Measurements from ENCODE around the gene HPS4. TPM values are rescaled to one million over a fixed set of nuclear protein-coding genes. Genes with fewer than 3 reads are reported as not detected.

Gene HPS4
- total and polyA plus RNA-seq, 4 donors: 5.4 to 26.2 (median 12.6) TPM

DNA sequence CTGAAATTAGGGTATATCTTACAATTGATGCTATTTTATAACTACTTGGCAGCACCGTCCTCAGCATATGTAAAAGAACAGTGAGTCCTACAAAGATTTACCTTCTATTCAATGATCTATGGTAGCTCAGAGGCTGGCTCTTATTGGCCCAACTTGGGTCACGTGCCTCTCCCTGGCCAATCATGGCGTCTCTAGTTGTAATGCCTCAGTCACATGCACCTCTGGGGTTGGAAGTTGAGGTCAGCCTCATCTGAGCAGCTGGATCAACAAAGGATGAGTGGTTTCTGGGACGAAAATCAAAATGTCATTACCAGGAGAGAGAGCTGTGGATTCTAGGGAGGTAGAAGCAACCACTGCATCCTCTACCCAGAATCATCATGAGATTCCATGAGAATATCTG is 77.5 kb downstream of the HPS4 start:
- DNase-seq (ENCODE audit: low spot score): no peak
- 73% methylated on average over 4 of the region's 4 CpGs for WGBS
- Histone ChIP-seq H3K9me3 (ENCODE audit: control insufficient read depth in 4 of 4, low read length in 3 of 4) (peaks cover 0 to under 1% (median 0%) of the 10 kb centered on the region in 4 donors), H3K9ac (ENCODE audit: low read depth in 1 of 2, low read length in 2 of 2) (no peak overlapping the region), H3K36me3 (ENCODE audit: control insufficient read depth in 4 of 4, insufficient read depth in 3 of 4, low read depth in 1 of 4, low read length in 3 of 4) (no peaks in the 10 kb centered on the region), H3K4me1 (ENCODE audit: control insufficient read depth in 4 of 4, insufficient read depth in 4 of 4, low read length in 3 of 4) (no peaks in the 10 kb centered on the region), H3K27me3 (ENCODE audit: control insufficient read depth in 4 of 4, insufficient read depth in 4 of 4, low read length in 3 of 4) (peaks cover 0 to 8% (median 3%) of the 10 kb centered on the region in 4 donors), H3K27ac (ENCODE audit: low read depth in 1 of 2, low read length in 2 of 2) (no peak overlapping the region), H3K4me3 (ENCODE audit: low read depth in 1 of 3, low read length in 3 of 3) (no peak overlapping the region)
- TF ChIP-seq NR2F2 (IDR thresholded peaks at IDR 0.05): no peak
- no peak for TF ChIP-seq GABPA (IDR thresholded peaks at IDR 0.05 in 1 of 2, conservative IDR thresholded peaks at IDR 0.05 in 1 of 2)
- TF ChIP-seq HNF4A (conservative IDR thresholded peaks at IDR 0.05): no peak
- TF ChIP-seq, protein P1, sequence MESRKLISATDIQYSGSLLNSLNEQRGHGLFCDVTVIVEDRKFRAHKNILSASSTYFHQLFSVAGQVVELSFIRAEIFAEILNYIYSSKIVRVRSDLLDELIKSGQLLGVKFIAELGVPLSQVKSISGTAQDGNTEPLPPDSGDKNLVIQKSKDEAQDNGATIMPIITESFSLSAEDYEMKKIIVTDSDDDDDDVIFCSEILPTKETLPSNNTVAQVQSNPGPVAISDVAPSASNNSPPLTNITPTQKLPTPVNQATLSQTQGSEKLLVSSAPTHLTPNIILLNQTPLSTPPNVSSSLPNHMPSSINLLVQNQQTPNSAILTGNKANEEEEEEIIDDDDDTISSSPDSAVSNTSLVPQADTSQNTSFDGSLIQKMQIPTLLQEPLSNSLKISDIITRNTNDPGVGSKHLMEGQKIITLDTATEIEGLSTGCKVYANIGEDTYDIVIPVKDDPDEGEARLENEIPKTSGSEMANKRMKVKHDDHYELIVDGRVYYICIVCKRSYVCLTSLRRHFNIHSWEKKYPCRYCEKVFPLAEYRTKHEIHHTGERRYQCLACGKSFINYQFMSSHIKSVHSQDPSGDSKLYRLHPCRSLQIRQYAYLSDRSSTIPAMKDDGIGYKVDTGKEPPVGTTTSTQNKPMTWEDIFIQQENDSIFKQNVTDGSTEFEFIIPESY (IDR thresholded peaks at IDR 0.05): no peak
- TF ChIP-seq EGR1 (IDR thresholded peaks at IDR 0.05; ENCODE audit: low read depth in 2 of 2): no peak
- TF ChIP-seq TAF1 (conservative IDR thresholded peaks at IDR 0.05): no peak
- TF ChIP-seq RXRA (IDR thresholded peaks at IDR 0.05): no peak
- TF ChIP-seq JUND (IDR thresholded peaks at IDR 0.05): no peak
- no peak for TF ChIP-seq FOXA1 (IDR thresholded peaks at IDR 0.05)
- TF ChIP-seq SP1 (IDR thresholded peaks at IDR 0.05): no peak
- TF ChIP-seq RAD21 (IDR thresholded peaks at IDR 0.05): no peak
- no peak for TF ChIP-seq FOXA2 (IDR thresholded peaks at IDR 0.05)
- TF ChIP-seq, protein P2, sequence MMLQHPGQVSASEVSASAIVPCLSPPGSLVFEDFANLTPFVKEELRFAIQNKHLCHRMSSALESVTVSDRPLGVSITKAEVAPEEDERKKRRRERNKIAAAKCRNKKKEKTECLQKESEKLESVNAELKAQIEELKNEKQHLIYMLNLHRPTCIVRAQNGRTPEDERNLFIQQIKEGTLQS (IDR thresholded peaks at IDR 0.05): no peak
- no peak for TF ChIP-seq YY1 (IDR thresholded peaks at IDR 0.05)
- TF ChIP-seq, protein P3, sequence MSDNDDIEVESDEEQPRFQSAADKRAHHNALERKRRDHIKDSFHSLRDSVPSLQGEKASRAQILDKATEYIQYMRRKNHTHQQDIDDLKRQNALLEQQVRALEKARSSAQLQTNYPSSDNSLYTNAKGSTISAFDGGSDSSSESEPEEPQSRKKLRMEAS (IDR thresholded peaks at IDR 0.05): no peak
- TF ChIP-seq, protein P4, sequence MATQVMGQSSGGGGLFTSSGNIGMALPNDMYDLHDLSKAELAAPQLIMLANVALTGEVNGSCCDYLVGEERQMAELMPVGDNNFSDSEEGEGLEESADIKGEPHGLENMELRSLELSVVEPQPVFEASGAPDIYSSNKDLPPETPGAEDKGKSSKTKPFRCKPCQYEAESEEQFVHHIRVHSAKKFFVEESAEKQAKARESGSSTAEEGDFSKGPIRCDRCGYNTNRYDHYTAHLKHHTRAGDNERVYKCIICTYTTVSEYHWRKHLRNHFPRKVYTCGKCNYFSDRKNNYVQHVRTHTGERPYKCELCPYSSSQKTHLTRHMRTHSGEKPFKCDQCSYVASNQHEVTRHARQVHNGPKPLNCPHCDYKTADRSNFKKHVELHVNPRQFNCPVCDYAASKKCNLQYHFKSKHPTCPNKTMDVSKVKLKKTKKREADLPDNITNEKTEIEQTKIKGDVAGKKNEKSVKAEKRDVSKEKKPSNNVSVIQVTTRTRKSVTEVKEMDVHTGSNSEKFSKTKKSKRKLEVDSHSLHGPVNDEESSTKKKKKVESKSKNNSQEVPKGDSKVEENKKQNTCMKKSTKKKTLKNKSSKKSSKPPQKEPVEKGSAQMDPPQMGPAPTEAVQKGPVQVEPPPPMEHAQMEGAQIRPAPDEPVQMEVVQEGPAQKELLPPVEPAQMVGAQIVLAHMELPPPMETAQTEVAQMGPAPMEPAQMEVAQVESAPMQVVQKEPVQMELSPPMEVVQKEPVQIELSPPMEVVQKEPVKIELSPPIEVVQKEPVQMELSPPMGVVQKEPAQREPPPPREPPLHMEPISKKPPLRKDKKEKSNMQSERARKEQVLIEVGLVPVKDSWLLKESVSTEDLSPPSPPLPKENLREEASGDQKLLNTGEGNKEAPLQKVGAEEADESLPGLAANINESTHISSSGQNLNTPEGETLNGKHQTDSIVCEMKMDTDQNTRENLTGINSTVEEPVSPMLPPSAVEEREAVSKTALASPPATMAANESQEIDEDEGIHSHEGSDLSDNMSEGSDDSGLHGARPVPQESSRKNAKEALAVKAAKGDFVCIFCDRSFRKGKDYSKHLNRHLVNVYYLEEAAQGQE (IDR thresholded peaks at IDR 0.05): no peak
- no peak for TF ChIP-seq HNF4G (IDR thresholded peaks at IDR 0.05)
- TF ChIP-seq, protein P5, sequence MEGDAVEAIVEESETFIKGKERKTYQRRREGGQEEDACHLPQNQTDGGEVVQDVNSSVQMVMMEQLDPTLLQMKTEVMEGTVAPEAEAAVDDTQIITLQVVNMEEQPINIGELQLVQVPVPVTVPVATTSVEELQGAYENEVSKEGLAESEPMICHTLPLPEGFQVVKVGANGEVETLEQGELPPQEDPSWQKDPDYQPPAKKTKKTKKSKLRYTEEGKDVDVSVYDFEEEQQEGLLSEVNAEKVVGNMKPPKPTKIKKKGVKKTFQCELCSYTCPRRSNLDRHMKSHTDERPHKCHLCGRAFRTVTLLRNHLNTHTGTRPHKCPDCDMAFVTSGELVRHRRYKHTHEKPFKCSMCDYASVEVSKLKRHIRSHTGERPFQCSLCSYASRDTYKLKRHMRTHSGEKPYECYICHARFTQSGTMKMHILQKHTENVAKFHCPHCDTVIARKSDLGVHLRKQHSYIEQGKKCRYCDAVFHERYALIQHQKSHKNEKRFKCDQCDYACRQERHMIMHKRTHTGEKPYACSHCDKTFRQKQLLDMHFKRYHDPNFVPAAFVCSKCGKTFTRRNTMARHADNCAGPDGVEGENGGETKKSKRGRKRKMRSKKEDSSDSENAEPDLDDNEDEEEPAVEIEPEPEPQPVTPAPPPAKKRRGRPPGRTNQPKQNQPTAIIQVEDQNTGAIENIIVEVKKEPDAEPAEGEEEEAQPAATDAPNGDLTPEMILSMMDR (IDR thresholded peaks at IDR 0.05; ENCODE audit: low read depth, low read length, missing input control): no peak
